ACHN (cell line): ENCODE results near the gene CUBN.

ENCODE experiments used
- DNase-seq: peaks from one replicate; pipeline ENCODE4 v3.0.0-alpha.2; 2015
- in situ Hi-C: cut with HindIII; loops from 2 replicates; pipeline ENCODE4 v1.10.0; 2017; ENCODE audit warnings: low sequenced_read_pairs, low pct_ligation_motif_present, low pct_unique_long_range_greater_than_20kb

Gene CUBN

DNA sequence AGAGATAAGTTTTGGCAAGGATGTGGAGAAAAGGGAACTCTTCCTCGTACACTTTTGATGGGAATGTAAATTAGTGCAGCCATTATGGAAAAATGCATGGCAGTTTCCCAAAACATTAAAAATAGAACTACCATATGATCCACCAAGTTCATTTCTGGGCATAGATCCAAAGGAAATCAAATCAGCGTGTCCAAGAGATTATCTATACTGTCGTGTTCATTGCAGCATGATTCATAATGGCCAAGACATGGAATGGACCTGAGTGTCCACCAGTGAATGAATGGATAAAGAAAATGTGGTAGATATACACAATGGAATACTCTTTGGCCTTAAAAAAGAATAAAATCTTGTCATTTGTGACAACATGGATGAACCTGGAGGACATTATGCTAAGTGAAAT is 242.0 kb downstream of the CUBN start:
- in situ Hi-C loops: no loop called here
- no peak for DNase-seq

DNA sequence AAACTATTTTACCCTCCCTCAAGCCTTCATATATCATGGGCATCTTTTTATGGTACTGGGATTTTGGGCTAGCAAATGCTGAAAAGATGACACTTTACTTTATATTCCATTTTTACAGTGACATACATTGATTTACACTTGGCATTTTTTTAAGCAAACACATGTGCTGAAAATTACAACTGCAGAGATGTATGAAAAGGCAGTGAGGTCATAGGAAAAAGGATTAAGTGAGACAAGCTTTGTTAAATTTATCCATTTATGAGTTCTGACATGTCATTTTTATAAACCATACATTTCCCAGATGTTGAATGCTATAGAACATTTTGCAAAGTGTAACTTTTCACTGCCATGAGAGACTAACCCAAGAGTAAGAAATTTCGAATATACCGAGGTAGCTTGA is 243.6 kb downstream of the CUBN start:
- in situ Hi-C loops: no loop called here
- no peak for DNase-seq

DNA sequence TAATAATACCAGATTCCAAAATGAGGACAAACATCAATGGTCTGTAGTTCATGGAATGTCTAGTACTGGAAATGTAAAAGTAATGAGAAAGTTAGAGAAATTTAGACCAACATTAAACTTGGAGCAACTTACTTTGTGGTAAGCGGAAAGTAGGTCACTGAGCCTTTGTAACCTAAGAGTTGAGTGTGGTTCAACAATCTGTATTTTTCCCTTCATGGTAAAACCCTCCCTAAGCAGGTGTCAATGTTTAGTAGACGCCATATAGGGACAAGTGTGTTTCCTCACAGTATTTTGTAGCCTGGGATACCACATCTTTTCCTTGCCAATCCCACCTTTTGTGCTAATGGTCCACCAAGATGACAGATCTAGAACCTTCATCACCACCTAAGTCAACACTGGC is 245.1 kb downstream of the CUBN start:
- DNase-seq: no peak
- in situ Hi-C loops: no loop called here

DNA sequence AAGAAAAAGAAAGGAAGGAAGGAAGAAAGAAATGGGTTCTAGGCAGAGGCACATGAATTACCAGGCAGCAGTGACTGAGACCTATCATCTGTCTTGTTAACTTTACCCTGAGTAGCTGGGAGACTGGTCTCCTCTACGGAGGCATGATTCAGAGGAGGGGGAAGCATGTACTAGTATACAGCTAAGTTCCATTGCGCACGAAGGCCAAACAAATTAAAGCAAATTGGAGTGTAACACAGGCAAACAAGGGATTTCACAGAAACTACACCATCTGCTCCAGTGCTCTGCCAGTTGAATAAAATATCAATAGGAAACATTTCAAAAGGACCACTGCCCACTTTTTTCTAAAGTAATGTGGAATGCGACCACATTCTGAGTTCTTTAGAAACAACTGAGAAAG is 246.5 kb downstream of the CUBN start:
- no peak for DNase-seq
- in situ Hi-C loops: no loop called here

DNA sequence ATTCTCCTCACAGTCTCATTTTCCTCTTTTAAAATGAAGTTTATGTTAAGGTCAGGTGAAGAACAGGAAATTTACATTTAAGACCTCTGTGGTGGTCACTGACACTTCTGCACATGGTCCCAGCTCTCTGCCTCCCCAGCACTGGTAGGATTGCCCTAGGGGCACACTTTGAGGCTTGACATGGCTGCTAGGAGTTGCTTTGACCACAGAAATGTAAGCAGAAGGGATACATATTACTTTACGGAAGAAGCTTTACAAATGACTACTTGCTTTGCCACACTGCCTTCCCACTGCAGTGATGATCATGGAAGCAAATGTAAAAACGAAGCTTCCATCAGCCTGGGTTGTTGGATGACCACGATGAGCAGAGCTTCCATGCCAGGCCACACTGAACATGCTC is 259.3 kb downstream of the CUBN start:
- in situ Hi-C loops: loop anchor here (25.0 kb wide), 1 partner anchor 367 kb away; the partner anchor contains the start of gene VIM

DNA sequence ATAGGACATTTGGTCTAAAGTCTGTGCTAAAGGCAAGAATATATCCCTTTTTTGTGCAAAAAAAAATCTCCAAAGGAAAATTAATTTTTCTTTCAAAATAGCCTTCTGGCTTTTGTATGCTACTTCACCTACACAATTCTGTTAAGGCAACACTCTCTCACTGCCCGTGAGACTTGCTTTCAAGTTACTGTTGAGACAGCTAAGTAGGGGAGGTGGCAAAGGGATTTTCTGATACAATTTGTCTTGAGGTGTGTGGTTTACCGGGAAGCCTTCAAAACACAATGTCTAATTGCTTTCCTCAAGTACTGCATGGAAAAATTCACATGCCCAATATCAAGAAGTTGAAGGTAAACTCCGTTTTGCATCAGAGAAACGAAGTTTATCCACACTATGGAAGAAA is 261.6 kb downstream of the CUBN start:
- in situ Hi-C loops: loop anchor here (25.0 kb wide), 1 partner anchor 369 kb away; the partner anchor contains the start of gene VIM
- no peak for DNase-seq

More for the DNA sequence above, 259.3 kb downstream of the CUBN start:
- no peak for DNase-seq

DNA sequence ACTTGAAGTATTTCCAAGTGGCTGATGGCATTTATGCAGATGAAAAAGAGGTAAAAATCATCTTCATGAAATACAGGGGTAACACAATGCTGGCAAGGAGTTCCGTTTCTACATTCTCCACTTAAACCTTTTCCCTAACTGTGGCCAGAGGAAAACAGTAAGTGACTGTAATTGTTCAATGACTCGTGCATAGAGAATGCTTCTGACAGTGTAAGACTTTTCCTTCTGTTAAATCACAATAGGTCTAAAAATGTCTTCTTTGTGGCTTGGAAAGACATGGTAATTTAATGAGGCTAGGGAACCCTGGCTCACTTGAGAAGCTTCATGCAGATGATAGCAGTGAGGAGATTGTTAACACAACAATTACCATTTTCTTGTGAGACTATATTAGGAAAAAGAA is 262.1 kb downstream of the CUBN start:
- DNase-seq: peak; percentile 18
- in situ Hi-C loops: loop anchor here (25.0 kb wide), 1 partner anchor 370 kb away; the partner anchor contains the start of gene VIM

DNA sequence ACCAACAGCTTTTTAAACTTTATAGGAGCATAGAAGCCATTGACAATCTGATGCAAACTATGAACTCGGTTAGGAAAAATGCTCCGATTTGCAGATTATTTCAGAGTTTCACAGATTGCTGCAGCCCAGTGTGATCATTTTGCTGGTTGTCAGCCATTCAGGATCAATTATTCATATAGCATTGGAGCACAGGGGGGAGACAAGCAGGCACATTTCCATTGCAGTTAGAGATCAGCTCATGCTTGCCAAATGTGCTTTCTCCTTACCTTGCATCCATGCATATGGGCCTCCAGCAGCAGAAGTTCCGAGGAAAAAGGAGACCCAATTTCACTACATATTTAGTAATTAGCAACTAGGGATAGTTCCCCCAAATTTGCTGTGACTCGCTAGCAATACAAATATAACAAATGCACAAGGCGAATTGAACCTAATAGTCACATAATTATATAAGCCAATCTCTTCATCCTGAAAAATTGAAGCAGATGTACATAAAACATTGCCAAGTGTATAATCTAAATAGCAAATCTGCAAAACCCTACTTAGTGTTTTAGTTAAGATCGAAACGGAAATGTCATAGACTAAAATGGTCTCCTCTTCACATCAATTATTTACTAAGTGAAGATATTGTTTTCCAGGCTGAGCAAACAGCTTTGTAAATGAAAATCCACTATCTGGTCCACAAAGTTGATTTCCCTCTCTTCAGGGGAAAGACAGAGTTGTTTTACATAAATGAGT is 262.9 kb downstream of the CUBN start:
- DNase-seq: no peak
- in situ Hi-C loops: loop anchor here (25.0 kb wide), 1 partner anchor 371 kb away; the partner anchor contains the start of gene VIM

DNA sequence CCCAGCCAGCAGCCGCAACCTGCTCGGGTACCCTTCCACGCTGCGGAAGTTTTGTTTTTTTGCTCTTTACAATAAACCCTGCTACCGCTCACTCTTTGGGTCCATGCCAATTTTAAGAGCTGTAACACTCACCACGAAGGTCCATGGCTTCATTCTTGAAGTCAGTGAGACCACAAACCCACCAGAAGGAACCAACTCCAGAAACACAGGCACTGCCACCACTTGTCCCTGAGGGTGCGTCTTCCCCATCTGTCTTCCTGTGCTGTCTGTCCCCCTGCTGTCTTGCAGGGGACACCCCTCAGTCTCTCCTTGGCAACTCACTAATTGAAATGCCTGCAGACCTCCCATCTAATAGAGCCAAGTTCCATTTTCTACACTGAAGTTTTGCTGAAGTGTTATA is 263.8 kb downstream of the CUBN start:
- no peak for DNase-seq
- in situ Hi-C loops: loop anchor here (25.0 kb wide), 1 partner anchor 372 kb away; the partner anchor contains the start of gene VIM

DNA sequence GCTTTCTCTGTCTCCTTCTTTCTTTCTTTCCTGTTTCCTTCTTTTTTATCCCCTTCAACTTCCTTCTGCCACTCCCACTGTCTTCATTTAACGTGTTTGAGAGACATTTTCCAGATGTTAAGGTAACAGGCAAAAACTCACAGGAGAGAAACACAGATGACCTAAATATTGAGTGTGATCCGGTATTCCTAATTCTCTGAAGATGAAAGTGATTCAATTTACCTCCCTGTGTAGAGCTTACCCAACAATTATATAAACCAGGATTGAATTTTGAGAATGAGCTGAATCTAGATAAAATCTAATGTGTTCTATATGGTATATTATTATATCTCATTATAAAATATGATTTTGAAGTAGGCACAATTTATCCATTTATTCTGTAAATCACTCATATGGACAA is 265.8 kb downstream of the CUBN start:
- DNase-seq: no peak
- in situ Hi-C loops: loop anchor here (25.0 kb wide), 1 partner anchor 374 kb away; the partner anchor contains the start of gene VIM

DNA sequence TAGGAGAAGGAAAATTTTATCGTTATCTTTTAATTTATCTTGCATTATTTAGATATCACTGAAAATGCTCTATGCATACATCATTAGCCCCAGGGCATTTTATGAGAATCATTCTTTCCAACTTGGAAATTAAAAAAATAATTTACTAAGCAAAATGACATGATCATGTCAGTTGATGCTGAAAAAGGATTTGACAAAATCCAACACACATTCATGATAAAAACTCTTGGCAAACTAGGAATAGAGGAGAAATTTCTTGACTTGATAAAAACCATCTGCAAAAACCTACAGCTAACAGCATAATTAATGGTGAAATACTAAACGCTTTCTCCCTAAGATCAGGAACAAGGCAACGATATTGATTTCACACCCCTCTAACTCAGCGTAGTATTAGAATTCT is 272.2 kb downstream of the CUBN start:
- in situ Hi-C loops: loop anchor here (25.0 kb wide), 1 partner anchor 380 kb away; the partner anchor contains the start of gene VIM

DNA sequence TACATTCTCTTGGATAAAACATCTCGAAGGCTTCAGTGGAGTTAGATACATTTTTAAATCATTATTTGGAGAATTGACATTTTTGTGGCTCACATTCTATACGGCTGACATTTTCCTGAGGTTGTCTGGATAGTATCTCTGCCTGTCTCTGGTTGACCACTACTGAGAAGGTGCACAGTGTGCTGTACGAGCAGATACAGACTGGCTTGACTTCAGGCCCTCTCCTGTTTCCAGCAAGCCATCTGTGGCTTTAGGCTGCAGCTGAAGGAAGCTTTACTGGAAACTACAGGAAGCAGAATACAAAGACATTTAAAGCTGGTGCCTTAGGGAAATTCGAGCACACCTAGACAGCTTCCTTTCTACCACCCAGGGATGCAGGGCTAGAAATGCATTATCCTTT is 273.0 kb downstream of the CUBN start:
- in situ Hi-C loops: loop anchor here (25.0 kb wide), 1 partner anchor 381 kb away; the partner anchor contains the start of gene VIM
- DNase-seq: no peak

More for the DNA sequence above, 272.2 kb downstream of the CUBN start:
- no peak for DNase-seq

DNA sequence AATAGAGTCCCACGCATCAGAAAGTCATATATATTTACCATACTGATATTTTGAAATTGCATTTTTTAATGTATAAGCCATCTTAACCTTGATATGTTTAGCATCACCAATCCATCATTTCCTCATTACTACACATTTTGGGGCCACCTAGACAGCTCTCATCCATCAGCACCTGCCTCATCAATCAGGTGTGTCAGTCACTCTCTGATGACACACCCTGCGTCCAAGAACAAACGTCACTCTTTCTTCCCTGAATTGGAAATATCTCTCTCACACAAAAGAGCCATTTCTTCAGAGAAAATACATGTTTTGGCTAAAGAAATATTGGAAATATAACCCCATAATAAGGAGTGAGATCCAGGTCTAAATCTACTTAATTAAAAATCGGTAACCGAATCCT is 273.5 kb downstream of the CUBN start:
- in situ Hi-C loops: loop anchor here (25.0 kb wide), 1 partner anchor 381 kb away; the partner anchor contains the start of gene VIM
- no peak for DNase-seq

DNA sequence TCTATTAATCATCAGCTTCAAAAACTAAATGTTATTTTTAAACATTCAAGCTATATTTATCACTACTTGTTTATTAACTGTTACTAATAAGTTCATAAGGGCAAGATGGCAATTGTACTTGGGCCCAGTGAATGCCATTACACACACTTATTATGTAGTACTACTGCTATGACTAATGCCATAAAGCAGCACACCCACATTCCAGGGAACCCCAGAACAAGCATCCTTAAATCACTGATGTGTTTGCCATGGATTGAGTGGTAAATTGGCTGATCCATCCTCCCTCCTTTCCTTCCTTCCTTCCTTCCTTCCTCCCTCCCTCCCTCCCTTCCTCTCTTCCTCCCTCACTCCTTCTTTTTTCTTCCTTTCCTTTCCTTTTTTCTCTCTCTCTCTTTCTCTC is 275.0 kb downstream of the CUBN start:
- in situ Hi-C loops: loop anchor here (25.0 kb wide), 1 partner anchor 383 kb away; the partner anchor contains the start of gene VIM
- no peak for DNase-seq

DNA sequence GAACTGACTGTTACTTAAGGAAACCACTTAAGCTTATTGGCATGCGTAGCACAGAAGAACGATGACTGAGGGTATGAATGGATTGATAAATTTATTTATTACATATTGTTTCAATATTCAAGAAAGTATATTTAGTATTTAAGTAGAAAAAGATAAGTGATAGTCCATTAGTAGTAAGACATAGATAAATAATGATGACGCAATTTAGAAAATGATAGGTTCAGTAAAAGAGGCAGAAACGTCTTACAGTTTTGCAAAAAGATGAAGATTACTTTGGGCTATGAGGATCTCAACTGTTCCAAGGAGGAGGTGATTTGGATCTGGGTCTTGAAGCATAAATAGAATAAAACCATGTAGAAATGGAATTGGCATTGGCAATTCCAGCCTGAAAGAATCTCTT is 275.8 kb downstream of the CUBN start:
- in situ Hi-C loops: loop anchor here (25.0 kb wide), 1 partner anchor 383 kb away; the partner anchor contains the start of gene VIM
- no peak for DNase-seq

DNA sequence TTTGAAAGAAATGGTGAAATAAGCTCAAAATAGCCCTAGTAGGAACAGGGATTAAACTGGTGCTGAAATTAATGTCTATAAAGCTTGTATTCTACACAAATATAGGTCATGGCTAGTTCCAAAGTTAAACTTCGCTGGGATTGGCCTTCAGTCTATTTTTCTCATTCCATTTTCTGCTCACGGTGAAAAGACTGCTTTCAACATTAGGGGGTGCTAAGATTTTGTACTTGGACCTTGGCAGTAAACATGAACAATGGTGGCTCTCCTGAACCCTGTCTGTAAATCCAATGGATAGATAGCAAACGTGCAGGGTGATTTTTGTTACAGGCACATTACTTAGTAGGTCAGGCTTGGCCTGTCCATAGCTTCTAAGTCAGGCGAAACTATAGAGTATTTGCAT is 276.4 kb downstream of the CUBN start:
- peak; percentile 57 for DNase-seq
- in situ Hi-C loops: loop anchor here (25.0 kb wide), 1 partner anchor 384 kb away; the partner anchor contains the start of gene VIM

DNA sequence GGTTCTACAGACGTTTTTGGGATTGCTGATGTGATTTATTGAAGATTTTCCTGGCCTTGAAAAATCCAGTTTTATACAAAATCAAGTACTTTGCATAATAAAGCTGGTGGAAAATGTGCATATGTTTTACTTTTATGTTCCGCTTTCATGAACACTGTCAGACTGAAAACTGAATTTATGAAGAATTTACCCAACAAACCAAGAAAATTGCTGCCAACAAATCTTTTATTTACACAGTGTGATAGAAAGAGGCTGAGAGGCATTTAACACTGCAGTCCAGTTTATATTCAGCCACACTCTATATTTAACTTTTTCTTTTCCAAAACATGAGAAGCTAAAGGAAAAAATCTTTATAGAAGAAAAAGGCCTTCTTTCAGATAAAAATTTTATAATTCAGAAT is 277.0 kb downstream of the CUBN start:
- in situ Hi-C loops: loop anchor here (25.0 kb wide), 1 partner anchor 385 kb away; the partner anchor contains the start of gene VIM
- no peak for DNase-seq

DNA sequence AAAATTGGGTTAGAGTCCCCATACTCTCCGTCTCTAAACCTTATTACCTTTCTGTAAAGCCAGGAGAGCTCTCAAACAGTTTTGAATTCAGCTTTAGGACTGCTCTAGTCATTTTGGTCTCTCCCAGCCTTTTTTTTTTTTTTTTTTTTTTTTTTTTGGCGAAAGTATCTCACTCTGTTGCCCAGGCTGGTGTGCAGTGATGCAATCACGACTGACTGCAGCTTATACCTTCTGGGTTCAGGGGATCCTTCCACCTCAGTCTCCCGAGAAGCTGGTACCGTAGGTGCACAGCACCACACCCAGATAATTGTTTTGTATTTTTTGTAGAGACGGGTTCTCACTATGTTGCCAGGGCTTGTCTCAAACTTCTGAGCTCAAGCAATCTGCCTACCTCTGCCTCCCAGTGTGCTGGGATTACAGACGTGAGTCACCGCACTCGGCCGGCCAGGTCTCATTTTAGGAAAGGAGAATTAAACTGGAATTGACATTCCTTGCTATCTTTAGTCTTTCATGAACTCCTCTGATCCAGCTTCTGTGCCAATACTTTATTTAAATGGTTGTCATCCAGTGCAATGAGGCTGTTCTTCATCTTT is 281.0 kb downstream of the CUBN start:
- no peak for DNase-seq
- in situ Hi-C loops: no loop called here

DNA sequence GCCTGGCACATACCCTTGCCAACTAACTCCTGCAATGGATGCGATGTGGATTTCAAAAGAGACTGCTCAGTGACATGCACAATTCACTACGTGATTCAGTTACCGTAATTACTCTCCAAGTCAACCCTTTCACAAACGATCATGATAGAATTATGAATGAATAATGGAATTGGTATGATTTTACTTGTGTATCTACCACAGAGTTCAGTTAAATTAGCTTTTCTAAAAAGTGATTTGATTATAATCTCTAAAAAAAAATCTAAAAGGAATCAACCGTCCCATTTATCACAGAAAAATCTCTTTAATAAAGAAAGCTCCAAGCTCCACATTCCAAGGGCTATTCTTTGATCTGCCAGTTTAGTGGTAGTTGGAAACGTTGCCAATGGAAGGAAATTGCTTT is 282.0 kb downstream of the CUBN start:
- in situ Hi-C loops: no loop called here
- no peak for DNase-seq
